ENCODE data around the gene PLA2R1. TPM values are rescaled to one million over a fixed set of nuclear protein-coding genes. Genes with fewer than 3 reads are reported as not detected.

The PLA2R1 gene
- total and polyA plus RNA-seq, 10 of the 15 experiments (the other 5 are each of a cell fraction or from before 2014, with no cell fraction given): 0.01 to 0.05 (median 0.02) TPM; not detected in 6

GRCh38 chr2:159988412-159988970, 73.9 kb downstream of the PLA2R1 start (continued):
- no peak for TF ChIP-seq SKIL (IDR thresholded peaks at IDR 0.05; ENCODE audit: low read depth, poor library complexity, severe bottlenecking)
- no peak for TF ChIP-seq NFYB (IDR thresholded peaks at IDR 0.05; ENCODE audit: insufficient read depth, low read depth, low read length)

GRCh38 chr2:159987181-159987580, 75.2 kb downstream of the PLA2R1 start:
- no peak overlapping the region for H3K4me2 ChIP-seq (ENCODE audit: control insufficient read depth, insufficient read depth)
- H3K79me2 ChIP-seq (ENCODE audit: control insufficient read depth, insufficient read depth, low read length): no peaks in the 10 kb centered on the region
- H3K4me3 ChIP-seq: no peak overlapping the region
- peaks cover 0 to 5% of the 10 kb centered on the region in 2 experiments; a peak in 2 of 4 replicates for H3K27me3 ChIP-seq (replicated peaks in 1 of 2; ENCODE audit: control insufficient read depth in 2 of 2, insufficient read depth in 2 of 2, low read length in 1 of 2)
- SMC1A ChIA-PET (ENCODE audit: uncharacterized antibody, unreplicated experiment): no interaction called here
- FAIRE-seq (no peak), ATAC-seq (no peak), DNase-seq (ENCODE audit: low read depth, low spot score) (no peak)
- CTCF ChIA-PET: no interaction called here
- 32% methylated on average over 6 of the region's 6 CpGs for whole genome bisulfite sequencing (ENCODE audit: insufficient coverage, insufficient replicate concordance, low lambda C conversion rate, missing lambda C conversion rate)
- no peak overlapping the region for H3K9ac ChIP-seq (ENCODE audit: control insufficient read depth, insufficient read depth, low read length)
- H3K9me3 ChIP-seq (replicated peaks; ENCODE audit: control insufficient read depth, insufficient read depth, low read length): no peaks in the 10 kb centered on the region
- in situ Hi-C loops (cut with MboI): loop anchor here (10.0 kb wide), 1 partner anchor 1082 kb away; no protein-coding TSS in a partner anchor
- RAD21 ChIA-PET (ENCODE audit: unreplicated experiment): no interaction called here
- POLR2A ChIA-PET: no interaction called here
- H4K20me1 ChIP-seq (ENCODE audit: control insufficient read depth, insufficient read depth): no peaks in the 10 kb centered on the region
- intact Hi-C loops (cut with micrococcal nuclease; ENCODE audit: unreplicated experiment): no loop called here
- no peaks in the 10 kb centered on the region for H3K36me3 ChIP-seq (ENCODE audit: control insufficient read depth in 2 of 2, insufficient read depth in 2 of 2, low read length in 1 of 2)
- no peak overlapping the region for H2AFZ ChIP-seq (ENCODE audit: control insufficient read depth, low read depth, low read length)
- H3K4me1 ChIP-seq (ENCODE audit: control insufficient read depth, insufficient read depth, low read length): no peaks in the 10 kb centered on the region
- TF ChIP-seq NR2C2 (IDR thresholded peaks at IDR 0.05; ENCODE audit: borderline replicate concordance, control insufficient read depth, insufficient read length, low read depth): no peak
- TF ChIP-seq SPI1 (IDR thresholded peaks at IDR 0.05; ENCODE audit: borderline replicate concordance, insufficient read depth, low read depth, low read length): no peak
- no peak for TF ChIP-seq RELB (IDR thresholded peaks at IDR 0.05; ENCODE audit: low read depth)
- no peak overlapping the region for H3K27ac ChIP-seq (ENCODE audit: control insufficient read depth, insufficient read depth)
- no TSS peak for BruUV-seq (replicated peaks)
